ENCODE results near the gene COL13A1. TPM values are rescaled to one million over a fixed set of nuclear protein-coding genes. Genes with fewer than 3 reads are reported as not detected.
A peak's percentile ranks its signal among the peaks of the same experiment; 100 is the strongest.

Gene COL13A1
- polyA plus RNA-seq, 1 of the 3 experiments (the other 2 are of a cell fraction), result 26.7 TPM

DNA sequence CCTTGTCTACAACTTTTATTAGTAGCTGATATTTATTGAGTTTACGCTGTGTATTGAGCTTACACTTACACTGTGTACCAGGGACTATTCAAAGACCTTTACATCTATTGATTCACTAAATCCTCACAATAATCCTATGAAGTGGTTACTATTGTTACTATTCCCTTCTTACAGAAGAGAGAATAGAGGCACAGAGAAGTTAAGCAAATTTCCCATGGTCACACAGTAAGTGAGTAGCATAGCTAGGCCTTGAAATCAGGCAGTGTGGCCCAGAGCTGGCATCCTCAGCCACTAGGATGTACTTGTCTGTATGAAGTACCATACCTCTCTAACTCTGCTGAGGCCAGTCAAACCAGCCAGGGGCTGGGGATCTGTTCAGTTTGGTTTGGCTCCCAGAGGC is 7.6 kb downstream of the COL13A1 start:
- TF ChIP-seq ELF1 (IDR thresholded peaks at IDR 0.05) (no peak), YY1 (IDR thresholded peaks at IDR 0.05; ENCODE audit: low read depth) (no peak), MXI1 (IDR thresholded peaks at IDR 0.05; ENCODE audit: low read depth, low read length) (no peak), GABPA (IDR thresholded peaks at IDR 0.05; ENCODE audit: low read depth) (no peak)
- Histone ChIP-seq H3K9me2 (no peaks in the 10 kb centered on the region), H3K9ac (no peak overlapping the region), H3K27me3 (ENCODE audit: insufficient read depth) (no peaks in the 10 kb centered on the region), H3K4me2 (no peak overlapping the region), H3K36me3 (replicated peaks in 1 of 2; ENCODE audit: control insufficient read depth in 1 of 2, insufficient read depth in 2 of 2, low read length in 1 of 2) (no peaks in the 10 kb centered on the region), H3F3A (replicated peaks; ENCODE audit: insufficient read depth) (peaks cover 8% of the 10 kb centered on the region), H4K20me1 (ENCODE audit: insufficient read depth) (no peaks in the 10 kb centered on the region), H3K4me3 (ENCODE audit: low read depth in 2 of 2, low read length in 1 of 2) (no peak overlapping the region), H3K4me1 (ENCODE audit: control insufficient read depth in 1 of 2, insufficient read depth in 2 of 2, low read depth in 1 of 2, low read length in 1 of 2) (peaks cover 22 to 23% of the 10 kb centered on the region in 2 experiments; a peak in 3 of 4 replicates), H3K27ac (ENCODE audit: low read depth in 2 of 2, low read length in 1 of 2) (no peak overlapping the region), H2AFZ (ENCODE audit: low read depth) (no peak overlapping the region), H3K9me3 (no peaks in the 10 kb centered on the region), H3K79me2 (ENCODE audit: insufficient read depth) (peaks cover 46% of the 10 kb centered on the region; the same call in 1 of the 2 replicates)
- DNase-seq, result no peak
- ChIA-PET CTCF (interaction anchor here (0.9 to 15.4 kb wide), 4 partner anchors 19 to 396 kb away, joined by 3 to 160 read pairs (median 4); no protein-coding TSS in a partner anchor), POLR2A (no interaction called here)
- WGBS (ENCODE audit: low lambda C conversion rate), result 87% methylated on average over 1 of the region's 1 CpG

DNA sequence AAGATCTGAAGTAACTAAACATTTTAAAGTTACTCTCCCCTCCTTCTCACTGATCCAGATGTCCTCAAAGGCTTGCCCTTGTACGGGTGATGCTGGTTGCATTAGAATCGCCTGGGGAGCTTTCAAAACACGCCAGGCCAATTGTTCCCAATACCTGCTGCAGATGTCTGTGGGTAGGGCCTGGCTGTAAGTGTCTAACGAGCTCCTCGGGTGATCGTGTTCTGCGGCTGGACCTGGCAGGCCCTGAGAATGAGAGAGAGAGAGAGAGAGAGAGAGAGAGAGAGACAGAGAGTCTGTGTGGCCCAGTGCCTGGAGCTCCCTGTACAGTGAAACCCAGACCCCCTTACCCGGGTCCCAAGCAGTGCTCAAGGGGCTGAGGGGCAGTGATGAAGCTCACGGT is 8.4 kb downstream of the COL13A1 start:
- H3K27ac ChIP-seq (ENCODE audit: low read depth in 2 of 2, low read length in 1 of 2), result no peak overlapping the region
- POLR2A ChIA-PET, result no interaction called here
- H4K20me1 ChIP-seq (ENCODE audit: insufficient read depth), result no peaks in the 10 kb centered on the region
- no peaks in the 10 kb centered on the region for H3K9me2 ChIP-seq
- no peak overlapping the region for H3K4me3 ChIP-seq (ENCODE audit: low read depth in 2 of 2, low read length in 1 of 2)
- no peaks in the 10 kb centered on the region for H3K9me3 ChIP-seq
- 82% methylated on average over 9 of the region's 9 CpGs for WGBS (ENCODE audit: low lambda C conversion rate)
- H3K4me2 ChIP-seq, result 0 out of 2 replicates have a peak overlapping the region, but pooled peaks have one; percentile 12
- TF ChIP-seq FOXM1 (IDR thresholded peaks at IDR 0.05; ENCODE audit: low read depth), result no peak
- TF ChIP-seq MEF2A (IDR thresholded peaks at IDR 0.05; ENCODE audit: borderline replicate concordance, low read depth), result no peak
- no peak for TF ChIP-seq MXI1 (IDR thresholded peaks at IDR 0.05; ENCODE audit: low read depth, low read length)
- no peak for TF ChIP-seq ELF1 (IDR thresholded peaks at IDR 0.05)
- TF ChIP-seq, protein P1, sequence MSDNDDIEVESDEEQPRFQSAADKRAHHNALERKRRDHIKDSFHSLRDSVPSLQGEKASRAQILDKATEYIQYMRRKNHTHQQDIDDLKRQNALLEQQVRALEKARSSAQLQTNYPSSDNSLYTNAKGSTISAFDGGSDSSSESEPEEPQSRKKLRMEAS (IDR thresholded peaks at IDR 0.05; ENCODE audit: low read depth), result no peak
- TF ChIP-seq FOSL2 (IDR thresholded peaks at IDR 0.05; ENCODE audit: borderline replicate concordance, low read depth), result no peak
- TF ChIP-seq, protein P2, sequence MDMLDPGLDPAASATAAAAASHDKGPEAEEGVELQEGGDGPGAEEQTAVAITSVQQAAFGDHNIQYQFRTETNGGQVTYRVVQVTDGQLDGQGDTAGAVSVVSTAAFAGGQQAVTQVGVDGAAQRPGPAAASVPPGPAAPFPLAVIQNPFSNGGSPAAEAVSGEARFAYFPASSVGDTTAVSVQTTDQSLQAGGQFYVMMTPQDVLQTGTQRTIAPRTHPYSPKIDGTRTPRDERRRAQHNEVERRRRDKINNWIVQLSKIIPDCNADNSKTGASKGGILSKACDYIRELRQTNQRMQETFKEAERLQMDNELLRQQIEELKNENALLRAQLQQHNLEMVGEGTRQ (IDR thresholded peaks at IDR 0.05; ENCODE audit: borderline replicate concordance, low read depth, low read length), result no peak
- no peak for TF ChIP-seq JUND (IDR thresholded peaks at IDR 0.05)
- TF ChIP-seq GABPA (IDR thresholded peaks at IDR 0.05; ENCODE audit: low read depth), result no peak
- no peak for TF ChIP-seq TAF1 (IDR thresholded peaks at IDR 0.05; ENCODE audit: borderline replicate concordance, low read depth, low read length)
- no peak for TF ChIP-seq EZH2phosphoT487 (IDR thresholded peaks at IDR 0.05; ENCODE audit: borderline replicate concordance, low read depth)
- no peak for TF ChIP-seq USF1 (IDR thresholded peaks at IDR 0.05; ENCODE audit: borderline replicate concordance, low read depth)
- TF ChIP-seq EP300 (IDR thresholded peaks at IDR 0.05; ENCODE audit: borderline replicate concordance in 1 of 2, low read depth in 1 of 2, low read length in 1 of 2), result no peak
- TF ChIP-seq TEAD4 (IDR thresholded peaks at IDR 0.05; ENCODE audit: borderline replicate concordance, insufficient read depth), result no peak
- TF ChIP-seq RXRA (IDR thresholded peaks at IDR 0.05; ENCODE audit: borderline replicate concordance, low read depth), result no peak
- no peak for TF ChIP-seq TCF12 (IDR thresholded peaks at IDR 0.05)
- TF ChIP-seq SIN3A (IDR thresholded peaks at IDR 0.05; ENCODE audit: borderline replicate concordance, low read depth, low read length), result no peak
- H3K4me1 ChIP-seq (ENCODE audit: control insufficient read depth in 1 of 2, insufficient read depth in 2 of 2, low read depth in 1 of 2, low read length in 1 of 2), result peaks cover 22 to 23% of the 10 kb centered on the region in 2 experiments; a peak in 3 of 4 replicates
- CTCF ChIA-PET, result interaction anchor here (0.8 to 15.4 kb wide), 4 partner anchors 24 to 148 kb away, joined by 4 to 160 read pairs (median 4); no protein-coding TSS in a partner anchor
- DNase-seq, result no peak
- no peak overlapping the region for H3K9ac ChIP-seq
- H3K79me2 ChIP-seq (ENCODE audit: insufficient read depth), result peaks cover 47% of the 10 kb centered on the region; the same call in 1 of the 2 replicates
- H3K36me3 ChIP-seq (replicated peaks in 1 of 2; ENCODE audit: control insufficient read depth in 1 of 2, insufficient read depth in 2 of 2, low read length in 1 of 2), result no peaks in the 10 kb centered on the region
- no peak overlapping the region for H2AFZ ChIP-seq (ENCODE audit: low read depth)
- H3K27me3 ChIP-seq (ENCODE audit: insufficient read depth), result no peaks in the 10 kb centered on the region
- peaks cover 8% of the 10 kb centered on the region for H3F3A ChIP-seq (replicated peaks; ENCODE audit: insufficient read depth)

All from SK-N-SH (cell line).